GM18861 (cell line): ENCODE measurements around the gene WDFY3.

Experiments
- ATAC-seq: cut with Tn5 transposase; IDR thresholded peaks from one replicate; pipeline ENCODE4 v1.9.1; 2021; ENCODE audit not compliant: unreplicated experiment

WDFY3 gene

DNA sequence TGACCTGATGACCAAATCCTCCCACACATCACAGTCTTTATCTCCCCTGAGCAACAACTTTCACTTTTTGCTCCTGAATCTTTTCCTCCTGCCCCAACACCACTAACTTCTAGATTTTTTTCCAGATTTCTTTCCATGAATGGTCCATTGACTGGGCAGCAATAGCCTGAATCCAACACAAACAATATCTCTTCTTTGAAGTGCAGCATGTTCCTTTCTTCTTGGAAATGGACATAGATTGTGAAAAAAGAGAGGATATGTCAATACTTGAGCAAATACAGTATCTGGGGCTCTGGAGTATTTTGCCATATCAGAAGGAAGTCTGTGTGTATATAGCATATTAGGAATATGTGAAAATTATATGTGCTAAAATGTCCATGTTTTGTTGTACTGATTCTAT is 328.4 kb downstream of the WDFY3 start:
- no peak for ATAC-seq

DNA sequence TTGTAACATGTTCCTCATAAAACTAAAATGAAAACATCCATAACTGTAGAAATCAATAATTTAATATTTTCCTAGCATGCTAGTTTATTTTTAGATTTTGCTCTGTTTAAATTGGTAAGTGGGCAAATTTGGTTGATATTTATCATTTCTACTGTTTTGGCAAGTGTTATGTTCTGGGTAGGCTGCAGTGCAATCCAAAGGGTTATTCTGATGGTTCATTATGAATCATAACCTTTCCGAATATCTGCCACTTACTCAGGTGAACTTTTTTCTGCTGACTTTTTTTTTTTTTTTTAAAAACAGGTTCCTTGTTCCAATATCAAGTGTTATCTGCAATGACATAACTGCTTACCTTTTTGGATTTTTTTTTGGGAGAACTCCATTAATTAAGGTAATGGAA is 331.5 kb downstream of the WDFY3 start:
- ATAC-seq = no peak

DNA sequence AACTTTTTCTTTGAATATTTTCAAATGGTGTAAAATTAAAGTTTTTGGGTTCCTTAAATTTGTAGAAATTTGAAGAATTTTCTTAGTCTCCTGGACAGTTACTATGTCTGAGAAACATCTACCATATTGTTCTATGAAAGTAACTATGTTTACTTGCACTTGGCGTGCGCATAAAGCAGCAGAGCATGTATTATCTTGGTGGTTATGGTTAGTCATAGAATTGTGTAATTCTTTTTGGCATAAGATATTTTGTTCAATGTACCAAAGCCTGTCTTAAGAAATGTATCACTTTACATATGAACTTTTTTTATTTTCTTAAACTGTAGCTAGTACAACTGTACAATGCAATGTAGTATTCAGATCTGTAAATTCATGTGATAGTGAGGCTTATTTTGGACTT is 334.4 kb downstream of the WDFY3 start:
- no peak for ATAC-seq

DNA sequence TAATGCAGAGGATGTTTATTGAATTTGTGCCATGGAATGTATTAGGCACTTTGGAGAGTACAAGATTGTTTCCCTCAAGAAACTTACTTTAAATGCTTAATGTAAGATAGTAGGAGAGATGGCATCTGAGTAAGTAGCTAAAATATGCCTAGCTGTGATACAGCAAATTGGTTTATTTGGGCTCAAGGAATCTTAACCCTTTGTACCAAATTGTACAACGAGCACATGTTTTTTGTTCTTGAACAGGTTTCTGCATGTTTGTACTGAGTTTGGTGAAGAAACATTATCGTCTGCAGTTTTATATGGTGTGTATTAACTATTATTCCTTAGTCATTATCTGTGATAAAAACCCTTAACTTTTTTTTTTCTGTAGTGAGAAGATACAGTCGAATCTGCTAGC is 334.9 kb downstream of the WDFY3 start:
- no peak for ATAC-seq

DNA sequence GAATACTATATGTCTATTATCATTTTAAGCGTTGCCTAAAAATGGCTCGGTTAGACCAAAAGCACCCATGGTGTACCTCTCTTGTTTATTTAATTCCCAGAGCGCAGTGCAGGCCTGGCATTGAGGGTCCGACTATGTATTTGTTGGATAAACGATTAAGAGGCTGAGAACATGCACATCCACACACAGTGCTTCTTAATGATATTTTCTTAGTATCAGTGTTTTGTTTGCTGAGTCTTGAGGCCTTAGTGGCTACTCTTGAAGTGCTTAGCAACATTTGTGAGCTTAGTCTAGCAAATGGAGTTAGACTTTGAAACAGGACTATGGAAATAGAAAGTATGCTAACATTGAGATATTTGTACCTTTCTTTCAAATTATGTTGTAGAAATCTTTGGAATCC is 339.8 kb downstream of the WDFY3 start:
- ATAC-seq = no peak

DNA sequence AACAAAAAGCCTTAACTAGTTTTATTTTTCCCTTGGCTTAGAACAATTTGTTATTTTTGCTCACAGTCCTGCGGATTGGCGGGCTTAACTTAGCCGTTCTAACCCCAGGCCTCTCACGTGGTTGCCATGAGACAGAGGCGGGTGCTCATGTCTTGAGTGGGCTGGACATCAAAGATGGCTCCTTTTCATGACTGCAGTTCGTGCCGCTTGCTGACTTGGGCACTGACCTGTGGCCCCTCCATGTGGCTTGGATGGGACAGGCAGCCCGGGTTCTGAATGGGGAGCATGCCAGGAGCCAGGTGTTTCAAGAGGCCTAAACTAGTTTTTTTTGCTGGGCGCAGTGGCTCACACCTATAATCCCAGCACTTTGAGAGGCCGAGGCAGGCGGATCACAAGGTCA is 342.8 kb downstream of the WDFY3 start:
- no peak for ATAC-seq

DNA sequence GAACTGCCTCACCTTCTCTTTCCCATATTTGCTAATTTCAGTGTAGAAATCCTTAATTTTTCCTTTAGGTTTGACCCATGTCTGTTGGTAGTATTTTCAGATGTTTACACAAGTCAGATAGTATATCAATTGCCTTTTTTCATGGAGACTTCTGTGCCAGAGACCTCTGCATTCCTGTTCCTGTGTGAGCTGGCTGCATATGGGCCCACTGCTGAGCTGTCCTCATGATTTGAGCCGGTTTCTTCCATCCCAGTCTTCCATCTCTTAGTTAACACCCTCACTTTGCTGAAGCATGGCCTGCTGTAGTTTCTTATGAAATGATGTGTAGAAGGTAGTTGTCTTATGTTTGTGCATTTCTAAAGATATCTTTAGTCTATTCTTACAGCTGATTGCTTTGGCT is 343.5 kb downstream of the WDFY3 start:
- ATAC-seq = no peak
